IMR-90 (cell line): ENCODE results near the gene ZDHHC1. TPM values are rescaled to one million over a fixed set of nuclear protein-coding genes. Genes with fewer than 3 reads are reported as not detected.

ENCODE experiments used
- ATAC-seq: fragments of 200-7000 bp; cut with Tn5 transposase; 2 replicates; pipeline ENCODE4 v1.9.1; 2020; ENCODE audit warnings: low read depth, mild to moderate bottlenecking, moderate library complexity
- BruUV-seq: library from RNA; stranded (reverse); fragments of 400-500 nt; replicated peaks from 2 replicates; lab custom pipeline; 2021; lab: Mats Ljungman, UMichigan
- CTCF ChIA-PET: fragments of 300-600 bp; formaldehyde crosslinking; extraction: SDS; loops from one replicate; lab custom pipeline; 2021; ENCODE audit warnings: antibody characterized with exemption; lab: Yijun Ruan, JAX
- POLR2A ChIA-PET: fragments of 300-600 bp; sonication (Branson Sonifier 250); formaldehyde crosslinking; loops from one replicate; lab custom pipeline; 2022; ENCODE audit warnings: antibody characterized with exemption; ENCODE audit not compliant: unreplicated experiment; lab: Charles Lee
- DNase-seq: peaks from one replicate; pipeline ENCODE4 v3.0.0; 2013
- H2AFZ ChIP-seq: replicated peaks from 2 replicates; pipeline ENCODE3; 2013; ENCODE audit warnings: low read length, mild to moderate bottlenecking; ENCODE audit not compliant: poor library complexity
- H2AK5ac ChIP-seq: 2 replicates; pipeline ENCODE4 v1.6.1; 2013; ENCODE audit warnings: low read depth, low read length, inconsistent platforms
- H2AK9ac ChIP-seq: replicated peaks from 2 replicates; pipeline ENCODE3; 2013; ENCODE audit warnings: mild to moderate bottlenecking, low read depth, low read length, moderate library complexity; ENCODE audit not compliant: poor library complexity
- H2BK120ac ChIP-seq: 2 replicates; pipeline ENCODE4 v1.6.1; 2013; ENCODE audit warnings: low read depth, low read length, inconsistent platforms
- H2BK15ac ChIP-seq: 3 replicates; pipeline ENCODE4 v1.6.1; 2013; ENCODE audit warnings: low read depth, low read length, inconsistent platforms
- H2BK20ac ChIP-seq: 2 replicates; pipeline ENCODE4 v1.6.1; 2013; ENCODE audit warnings: low read depth, mild to moderate bottlenecking, inconsistent platforms, low read length, moderate library complexity
- H2BK5ac ChIP-seq: 2 replicates; pipeline ENCODE4 v1.6.1; 2013; ENCODE audit warnings: mild to moderate bottlenecking, low read depth, low read length, inconsistent platforms; ENCODE audit not compliant: poor library complexity, severe bottlenecking
- H3K14ac ChIP-seq: replicated peaks from 2 replicates; pipeline ENCODE4 v1.6.1; 2013; ENCODE audit warnings: low read depth, low read length, inconsistent platforms
- H3K18ac ChIP-seq: 2 replicates; pipeline ENCODE4 v1.6.1; 2013; ENCODE audit warnings: low read depth, low read length, control low read depth
- H3K23ac ChIP-seq: 2 replicates; pipeline ENCODE4 v1.6.1; 2013; ENCODE audit warnings: low read depth, low read length, inconsistent platforms
- H3K27ac ChIP-seq: 2 replicates; pipeline ENCODE4 v1.5.1; 2013; ENCODE audit warnings: mild to moderate bottlenecking, control low read depth, low read length; ENCODE audit not compliant: insufficient read depth
- H3K27me3 ChIP-seq: 2 replicates; pipeline ENCODE4 v1.6.1; 2013; ENCODE audit warnings: low read length; ENCODE audit not compliant: control insufficient read depth, insufficient read depth
- H3K36me3 ChIP-seq: 2 replicates; pipeline ENCODE4 v1.6.1; 2013; ENCODE audit warnings: low read length, mixed read lengths; ENCODE audit not compliant: control insufficient read depth, insufficient read depth
- H3K4ac ChIP-seq: 2 replicates; pipeline ENCODE4 v1.6.1; 2013; ENCODE audit warnings: low read depth, low read length, inconsistent platforms
- H3K4me1 ChIP-seq: 2 replicates; pipeline ENCODE4 v1.6.1; 2013; ENCODE audit warnings: low read length, mixed read lengths; ENCODE audit not compliant: control insufficient read depth, insufficient read depth
- H3K4me2 ChIP-seq: 2 replicates; pipeline ENCODE4 v1.6.1; 2013; ENCODE audit warnings: low read depth, mild to moderate bottlenecking, control low read depth, low read length, moderate library complexity
- H3K4me3 ChIP-seq: 2 replicates; pipeline ENCODE4 v1.5.1; 2013; ENCODE audit warnings: low read depth, mild to moderate bottlenecking, control low read depth, low read length, moderate library complexity; ENCODE audit not compliant: insufficient read depth
- H3K56ac ChIP-seq: 2 replicates; pipeline ENCODE4 v1.6.1; 2013; ENCODE audit warnings: low read length, inconsistent platforms; ENCODE audit not compliant: insufficient read depth; ENCODE audit errors: extremely low read depth
- H3K79me1 ChIP-seq, 2 experiments: 2 replicates each; pipeline ENCODE4 v1.6.1; 2013; ENCODE audit warnings: low read length in 2 of 2, inconsistent platforms in 1 of 2, low read depth in 1 of 2
- H3K9ac ChIP-seq: 2 replicates; pipeline ENCODE4 v1.6.1; 2013; ENCODE audit warnings: low read depth, low read length, control low read depth
- H3K9me1 ChIP-seq: 2 replicates; pipeline ENCODE4 v1.6.1; 2013; ENCODE audit warnings: low read length, inconsistent platforms; ENCODE audit not compliant: insufficient read depth
- H3K9me3 ChIP-seq: 2 replicates; pipeline ENCODE4 v1.6.1; 2013; ENCODE audit warnings: low read length; ENCODE audit not compliant: control insufficient read depth, insufficient read depth
- H4K20me1 ChIP-seq: 2 replicates; pipeline ENCODE4 v1.6.1; 2013; ENCODE audit warnings: low read length, inconsistent platforms; ENCODE audit not compliant: insufficient read depth
- H4K5ac ChIP-seq: 2 replicates; pipeline ENCODE4 v1.6.1; 2013; ENCODE audit warnings: mild to moderate bottlenecking, low read depth, low read length, control low read depth
- H4K8ac ChIP-seq, 2 experiments: 2 replicates each; pipeline ENCODE4 v1.6.1; 2013; ENCODE audit warnings: low read depth in 2 of 2, low read length in 2 of 2, control low read depth in 1 of 2, inconsistent platforms in 1 of 2
- H4K91ac ChIP-seq: 2 replicates; pipeline ENCODE4 v1.6.1; 2013; ENCODE audit warnings: low read depth, low read length, inconsistent platforms; ENCODE audit not compliant: insufficient read depth
- BHLHE40 ChIP-seq: fragments of 150-350 bp; IDR thresholded peaks from 2 replicates; pipeline ENCODE4 v1.6.1; 2016; ENCODE audit warnings: mild to moderate bottlenecking, low read depth, low read length
- CEBPB ChIP-seq: IDR thresholded peaks from 2 replicates; pipeline ENCODE4 v1.6.1; 2012; ENCODE audit warnings: low read depth, low read length, improper control_type of control experiment
- CHD1 ChIP-seq: IDR thresholded peaks from 2 replicates; pipeline ENCODE4 v1.6.1; 2012; ENCODE audit warnings: low read depth, low read length, improper control_type of control experiment
- CTCF ChIP-seq: conservative IDR thresholded peaks from 2 replicates; pipeline ENCODE4 v1.5.1; 2012; ENCODE audit warnings: mild to moderate bottlenecking, low read depth, low read length, improper control_type of control experiment
- MAFK ChIP-seq: IDR thresholded peaks from 2 replicates; pipeline ENCODE4 v1.6.1; 2012; ENCODE audit warnings: low read depth, low read length, improper control_type of control experiment
- MXI1 ChIP-seq: IDR thresholded peaks from 2 replicates; pipeline ENCODE4 v1.6.1; 2012; ENCODE audit warnings: low read depth, mild to moderate bottlenecking, low read length, moderate library complexity, borderline replicate concordance
- RAD21 ChIP-seq: IDR thresholded peaks from 2 replicates; pipeline ENCODE4 v1.6.1; 2012; ENCODE audit warnings: low read length, improper control_type of control experiment
- RFX5 ChIP-seq: IDR thresholded peaks from 2 replicates; pipeline ENCODE4 v1.8.0; 2012; ENCODE audit warnings: low read depth, mild to moderate bottlenecking, low read length, moderate library complexity
- SMC3 ChIP-seq: fragments of 150-350 bp; IDR thresholded peaks from 2 replicates; pipeline ENCODE4 v1.6.1; 2016; ENCODE audit warnings: low read depth, mild to moderate bottlenecking, antibody characterized with exemption, low read length, moderate library complexity
- USF2 ChIP-seq: fragments of 150-350 bp; IDR thresholded peaks from 2 replicates; pipeline ENCODE4 v1.6.1; 2017; ENCODE audit warnings: mild to moderate bottlenecking, antibody characterized with exemption, low read length, low read depth
- WGBS, 2 experiments: methylation state at CpG; one replicate each; pipeline versions ENCODE4 v1.1.5 to v1.1.7; 2013; ENCODE audit warnings: missing lambda C conversion rate in 2 of 2; ENCODE audit not compliant: insufficient read length in 1 of 2; ENCODE audit errors: extremely low coverage in 2 of 2; 5-methylcytosine and 5-hydroxymethylcytosine counted together
- dilution Hi-C: fragments of 300-500 bp; cut with HindIII; formaldehyde crosslinking; loops from one replicate; pipeline ENCODE4 v1.14.3; 2018; ENCODE audit warnings: low sequenced_read_pairs; ENCODE audit not compliant: unreplicated experiment
- in situ Hi-C: fragments of 300-500 bp; cut with MboI; formaldehyde crosslinking; loops from 3 replicates; pipeline ENCODE4 v1.14.3; 2019; ENCODE audit warnings: low sequenced_read_pairs, inconsistent platforms, mixed read lengths
- intact Hi-C: fragments of 100-400 bp; cut with micrococcal nuclease; formaldehyde crosslinking; loops from 2 replicates; pipeline ENCODE4 v1.10.0; 2022
- polyA plus RNA-seq, 3 experiments: library from polyadenylated mRNA; depleted of rRNA; stranded (reverse); fragments of >200 nt; gene quantifications; 2 replicates each; pipeline ENCODE4 v1.2.3, GENCODE V29; 2012; ENCODE audit warnings: low replicate concordance in 1 of 3
- total RNA-seq: library from RNA; depleted of rRNA; stranded (reverse); fragments of >200 nt; gene quantifications from 2 replicates; pipeline ENCODE4 v1.2.3, GENCODE V29; 2012

The ZDHHC1 gene
- total and polyA plus RNA-seq, 2 of the 4 experiments (the other 2 are of a cell fraction): 2.0 to 5.9 TPM

DNA sequence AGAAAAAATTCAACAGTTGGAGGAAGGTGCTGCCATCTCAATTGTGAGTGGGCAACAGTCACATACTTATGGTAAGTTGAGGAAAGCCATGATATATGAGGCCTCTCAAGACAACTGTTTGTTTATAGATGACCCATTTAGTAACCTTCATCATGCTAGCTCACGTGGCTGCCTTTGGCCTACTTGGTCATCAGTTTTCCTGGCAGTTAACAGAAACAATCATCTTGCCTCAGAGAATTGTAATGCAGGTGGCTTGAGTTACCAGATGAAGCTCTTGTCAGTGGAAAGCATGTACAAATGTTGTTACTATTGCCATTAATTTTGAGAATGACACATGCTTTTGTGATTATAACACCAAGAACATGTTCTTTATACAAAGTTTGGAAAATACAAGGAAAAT, 37.6 kb downstream of the ZDHHC1 start:
- no peak overlapping the region for H2AFZ ChIP-seq
- no peak overlapping the region for H3K9ac ChIP-seq
- H3K4me2 ChIP-seq: no peak overlapping the region
- no CpG with 5 or more reads among the region's 1 CpG for WGBS, 2 experiments
- H3K14ac ChIP-seq: no peak overlapping the region
- no peak overlapping the region for H2AK5ac ChIP-seq
- peaks cover 9% of the 10 kb centered on the region for H3K27me3 ChIP-seq
- TF ChIP-seq BHLHE40 (peak; percentile 83), CEBPB (no peak), CHD1 (no peak), SMC3 (no peak), MXI1 (no peak), USF2 (peak; percentile 59; the same call in 1 of the 2 replicates), MAFK (no peak), RFX5 (no peak), CTCF (no peak), RAD21 (no peak)
- H4K8ac ChIP-seq: no peak overlapping the region
- H2BK15ac ChIP-seq: no peak overlapping the region
- no peak overlapping the region for H3K18ac ChIP-seq
- no peak overlapping the region for H2BK20ac ChIP-seq
- H3K9me3 ChIP-seq: no peaks in the 10 kb centered on the region
- no peak overlapping the region for H2BK5ac ChIP-seq
- ATAC-seq: peak; percentile 59
- no peak overlapping the region for H3K23ac ChIP-seq
- no peaks in the 10 kb centered on the region for H4K20me1 ChIP-seq
- H3K9me1 ChIP-seq: peaks cover 7% of the 10 kb centered on the region
- POLR2A ChIA-PET: no interaction called here
- intact Hi-C loops (no loop called here), dilution Hi-C loops (no loop called here), in situ Hi-C loops (no loop called here)
- DNase-seq: peak; percentile 67
- H2BK120ac ChIP-seq: no peak overlapping the region
- no peak overlapping the region for H4K5ac ChIP-seq
- no peaks in the 10 kb centered on the region for H3K79me1 ChIP-seq
- no peak overlapping the region for H2AK9ac ChIP-seq
- H3K4me1 ChIP-seq: peaks cover 12% of the 10 kb centered on the region
- no peak overlapping the region for H3K4ac ChIP-seq
- no peak overlapping the region for H3K27ac ChIP-seq
- no TSS peak for BruUV-seq
- CTCF ChIA-PET: no interaction called here
- H3K36me3 ChIP-seq: no peaks in the 10 kb centered on the region
- no peak overlapping the region for H3K4me3 ChIP-seq
- H4K91ac ChIP-seq: no peak overlapping the region
- H3K56ac ChIP-seq: no peak overlapping the region; the same call in 1 of the 2 replicates
